ENCODE results near the gene CER1. TPM values are rescaled to one million over a fixed set of nuclear protein-coding genes. Genes with fewer than 3 reads are reported as not detected.

The CER1 gene
- total and polyA plus RNA-seq, 2 of the 8 experiments (the other 6 are each of a cell fraction or from before 2014, with no cell fraction given): 0.26 to 3.4 TPM

GRCh38 chr9:14744768-14745167, 22.2 kb upstream of the CER1 start (continued):
- TF ChIP-seq HDAC6 (IDR thresholded peaks at IDR 0.05; ENCODE audit: low read depth, low read length): no peak
- no peak for TF ChIP-seq TAF7 (optimal IDR thresholded peaks at IDR 0.05; ENCODE audit: borderline replicate concordance, low read depth, low read length)
- no peak for TF ChIP-seq CEBPB (IDR thresholded peaks at IDR 0.05; ENCODE audit: low read depth, low read length)
- no peak for TF ChIP-seq POU5F1 (IDR thresholded peaks at IDR 0.05; ENCODE audit: low read depth, low read length)
- TF ChIP-seq RFX5 (IDR thresholded peaks at IDR 0.05; ENCODE audit: borderline replicate concordance, low read depth, low read length): no peak
- TF ChIP-seq RXRA (IDR thresholded peaks at IDR 0.05; ENCODE audit: insufficient read depth, low read depth, low read length): no peak
- no peak for TF ChIP-seq TAF1 (IDR thresholded peaks at IDR 0.05; ENCODE audit: low read depth, low read length)
- no peak for TF ChIP-seq JUND (IDR thresholded peaks at IDR 0.05; ENCODE audit: low read length)
- no peak for TF ChIP-seq YY1 (IDR thresholded peaks at IDR 0.05; ENCODE audit: low read depth, low read length)
